ENCODE measurements around the gene TPRKB.
"Not testable (repeated sequence)": the region's sequence is repeated elsewhere in the genome, so short reads cannot be mapped to it uniquely, and the experiment has no call there.

TPRKB gene

GRCh38 chr2:73736855-73737779 is at the start of gene TPRKB:
TSS of gene TPRKB (minus strand) at chr2:73737345. CDS start at chr2:73734569, 2,776 bp downstream.
- Histone ChIP-seq H3K27ac (ENCODE audit: low read depth, low read length) (peak within 1 kb of the TSS; percentile 42), H3K36me3 (ENCODE audit: control insufficient read depth, low read length) (peaks cover 29% of the 10 kb centered on the region), H3K4me1 (ENCODE audit: control insufficient read depth, low read length) (peaks cover 18% of the 10 kb centered on the region), H3K9me2 (replicated peaks; ENCODE audit: control insufficient read depth, low read length) (no peaks in the 10 kb centered on the region), H3K9me3 (ENCODE audit: control insufficient read depth, insufficient read depth, low read length) (no peaks in the 10 kb centered on the region), H3F3A (ENCODE audit: control insufficient read depth, insufficient read depth) (no peaks in the 10 kb centered on the region), H3K79me2 (ENCODE audit: control insufficient read depth, low read length) (peaks cover 29% of the 10 kb centered on the region), H4K20me1 (ENCODE audit: control insufficient read depth, insufficient read depth, low read depth, low read length) (no peaks in the 10 kb centered on the region), H3K27me3 (ENCODE audit: control insufficient read depth, low read length) (no peaks in the 10 kb centered on the region), H3K4me2 (ENCODE audit: low read length) (peak within 1 kb of the TSS; percentile 76), H3K4me3 (ENCODE audit: low read length) (peak within 1 kb of the TSS; percentile 92)
- TF ChIP-seq CTCF (IDR thresholded peaks at IDR 0.05; ENCODE audit: low read depth, low read length, poor library complexity, severe bottlenecking) (no peak), EZH2phosphoT487 (IDR thresholded peaks at IDR 0.05; ENCODE audit: borderline replicate concordance, low read length) (no peak)

DNA sequence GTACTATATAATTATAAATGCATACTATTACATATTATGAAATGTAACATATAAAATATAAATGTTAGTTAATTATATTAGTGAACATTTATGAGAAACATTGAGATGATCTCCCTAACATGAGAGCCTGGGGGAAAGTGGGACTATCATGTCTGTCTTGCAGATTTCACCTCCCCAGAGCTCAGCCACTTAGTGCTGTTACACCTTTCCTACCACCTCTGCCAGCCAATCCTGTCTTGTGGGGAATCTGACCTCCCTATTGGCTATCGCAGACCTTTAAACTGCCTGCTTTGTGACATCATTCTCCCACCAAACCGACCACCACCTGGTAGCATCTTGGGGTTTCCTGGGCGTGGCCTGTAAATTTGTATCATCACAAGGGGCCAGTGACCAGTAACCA is 46.7 kb upstream of the TPRKB start, which contains the start of gene C2orf78:
Gene C2orf78 (plus strand): TSS at position 301 of the 400 bp plus-strand sequence. CDS start 127 bp downstream, outside the sequence.
- H3K27ac ChIP-seq (ENCODE audit: low read depth, low read length); H3K9me3 ChIP-seq (ENCODE audit: control insufficient read depth, insufficient read depth, low read length); H3K36me3 ChIP-seq (ENCODE audit: control insufficient read depth, low read length); H4K20me1 ChIP-seq (ENCODE audit: control insufficient read depth, insufficient read depth, low read depth, low read length); H3K27me3 ChIP-seq (ENCODE audit: control insufficient read depth, low read length); H3F3A ChIP-seq (ENCODE audit: control insufficient read depth, insufficient read depth); H3K4me2 ChIP-seq (ENCODE audit: low read length); H3K4me1 ChIP-seq (ENCODE audit: control insufficient read depth, low read length); H3K9me2 ChIP-seq (replicated peaks; ENCODE audit: control insufficient read depth, low read length); H3K4me3 ChIP-seq (ENCODE audit: low read length): not testable (repeated sequence)
- H3K79me2 ChIP-seq (ENCODE audit: control insufficient read depth, low read length) = peaks cover 10% of the 10 kb centered on the region

DNA sequence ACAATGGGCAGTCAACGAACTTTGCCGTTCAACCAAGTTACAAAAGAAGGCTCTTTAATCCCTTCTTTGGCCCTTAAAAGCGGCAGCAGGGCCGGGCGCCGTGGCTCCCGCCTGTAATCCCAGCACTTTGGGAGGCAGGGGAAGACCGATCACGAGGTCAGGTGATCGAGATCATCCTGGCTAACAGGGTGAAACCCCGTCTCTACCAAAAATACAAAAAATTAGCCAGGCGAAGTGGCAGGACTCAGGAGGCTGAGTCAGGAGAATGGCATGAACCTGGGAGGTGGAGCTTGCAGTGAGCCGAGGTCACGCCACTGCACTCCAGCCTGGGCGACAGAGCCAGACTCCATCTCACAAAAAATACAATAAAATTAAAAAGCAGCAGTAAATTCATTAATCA is 46.3 kb upstream of the TPRKB start:
- not testable (repeated sequence) for H3K4me3 ChIP-seq (ENCODE audit: low read length); H3K27ac ChIP-seq (ENCODE audit: low read depth, low read length)

GRCh38 chr2:73780237-73780582 is 43.1 kb upstream of the TPRKB start:
- Histone ChIP-seq H3K4me3 (ENCODE audit: low read length) (peak overlapping the region; percentile 76), H3K79me2 (ENCODE audit: control insufficient read depth, low read length) (peaks cover 33% of the 10 kb centered on the region), H3K9me2 (replicated peaks; ENCODE audit: control insufficient read depth, low read length) (no peaks in the 10 kb centered on the region), H3K9me3 (ENCODE audit: control insufficient read depth, insufficient read depth, low read length) (no peaks in the 10 kb centered on the region), H3K27ac (ENCODE audit: low read depth, low read length) (no peak overlapping the region), H3F3A (ENCODE audit: control insufficient read depth, insufficient read depth) (no peaks in the 10 kb centered on the region), H4K20me1 (ENCODE audit: control insufficient read depth, insufficient read depth, low read depth, low read length) (no peaks in the 10 kb centered on the region), H3K36me3 (ENCODE audit: control insufficient read depth, low read length) (peaks cover 21% of the 10 kb centered on the region), H3K4me1 (ENCODE audit: control insufficient read depth, low read length) (peaks cover 20% of the 10 kb centered on the region), H3K27me3 (ENCODE audit: control insufficient read depth, low read length) (peaks cover 7% of the 10 kb centered on the region), H3K4me2 (ENCODE audit: low read length) (peak overlapping the region; percentile 53)
- no peak for TF ChIP-seq EZH2phosphoT487 (IDR thresholded peaks at IDR 0.05; ENCODE audit: borderline replicate concordance, low read length)
- TF ChIP-seq CTCF (IDR thresholded peaks at IDR 0.05; ENCODE audit: low read depth, low read length, poor library complexity, severe bottlenecking) = no peak

More for the DNA sequence above, 46.3 kb upstream of the TPRKB start:
- not testable (repeated sequence) for H3K9me3 ChIP-seq (ENCODE audit: control insufficient read depth, insufficient read depth, low read length); H3K36me3 ChIP-seq (ENCODE audit: control insufficient read depth, low read length); H3K4me2 ChIP-seq (ENCODE audit: low read length); H4K20me1 ChIP-seq (ENCODE audit: control insufficient read depth, insufficient read depth, low read depth, low read length); H3K9me2 ChIP-seq (replicated peaks; ENCODE audit: control insufficient read depth, low read length); H3F3A ChIP-seq (ENCODE audit: control insufficient read depth, insufficient read depth); H3K27me3 ChIP-seq (ENCODE audit: control insufficient read depth, low read length)
- peaks cover 15% of the 10 kb centered on the region for H3K79me2 ChIP-seq (ENCODE audit: control insufficient read depth, low read length)
- peaks cover 13% of the 10 kb centered on the region for H3K4me1 ChIP-seq (ENCODE audit: control insufficient read depth, low read length)

Measured in DOHH2 (cell line).